HT-29 (cell line): ENCODE results near the gene HOXD4. TPM values are rescaled to one million over a fixed set of nuclear protein-coding genes. Genes with fewer than 3 reads are reported as not detected.
A peak's percentile ranks its signal among the peaks of the same experiment; 100 is the strongest.

ENCODE experiments used
- DNase-seq: peaks from one replicate; pipeline ENCODE4 v3.0.0-alpha.2; 2015; ENCODE audit warnings: low spot score
- total RNA-seq: library from RNA; depleted of rRNA; stranded (reverse); fragments of >200 nt; shearing (Covaris generic); gene quantifications from 2 replicates; pipeline ENCODE4 v1.2.3, GENCODE V29; 2014

HOXD4 gene
- total RNA-seq, 1 experiment from 2014 or later = not detected

DNA sequence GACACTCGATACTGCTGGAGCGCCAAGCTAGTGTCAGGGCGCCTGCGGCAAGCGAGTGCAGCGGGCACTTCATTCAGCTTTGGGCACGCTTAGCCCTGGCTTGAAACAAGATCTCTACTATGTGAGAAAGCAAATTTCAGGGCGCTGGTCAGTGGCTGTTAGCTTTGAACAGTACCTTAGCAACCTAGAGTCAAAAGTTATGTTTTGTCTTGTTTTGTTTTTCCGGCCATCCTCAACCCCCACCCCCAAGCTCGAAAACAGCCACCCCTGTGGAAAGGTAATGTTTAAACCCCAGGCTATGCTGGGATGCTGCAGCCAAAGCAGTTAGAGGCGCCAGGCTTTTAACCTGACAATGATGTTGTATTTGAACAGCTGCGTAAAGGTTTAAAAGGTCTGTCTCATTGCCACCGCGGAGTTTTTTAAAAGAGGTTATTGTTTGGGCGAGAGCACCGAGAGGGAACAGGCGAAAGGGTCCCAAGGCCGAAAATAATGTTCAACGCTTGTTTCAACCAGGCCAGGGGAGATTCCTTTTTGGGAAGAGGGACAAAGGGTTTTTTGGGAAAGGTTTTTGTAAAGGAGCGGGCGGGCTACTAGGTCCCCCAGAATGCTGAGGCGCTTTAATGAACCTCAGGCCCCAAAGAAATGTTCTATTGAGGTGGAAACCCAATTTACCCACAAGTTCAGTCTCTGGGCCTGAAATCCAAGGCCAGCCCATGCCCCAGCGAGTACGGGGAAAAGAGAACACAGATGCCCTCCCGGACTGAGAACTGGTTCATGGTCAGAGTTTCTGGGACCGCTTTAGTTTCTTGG is 37.0 kb upstream of the HOXD4 start:
- no peak for DNase-seq

- no peak for DNase-seq
Observed at GRCh38 chr2:176114930-176115625, 36.3 kb upstream of the HOXD4 start.

DNA sequence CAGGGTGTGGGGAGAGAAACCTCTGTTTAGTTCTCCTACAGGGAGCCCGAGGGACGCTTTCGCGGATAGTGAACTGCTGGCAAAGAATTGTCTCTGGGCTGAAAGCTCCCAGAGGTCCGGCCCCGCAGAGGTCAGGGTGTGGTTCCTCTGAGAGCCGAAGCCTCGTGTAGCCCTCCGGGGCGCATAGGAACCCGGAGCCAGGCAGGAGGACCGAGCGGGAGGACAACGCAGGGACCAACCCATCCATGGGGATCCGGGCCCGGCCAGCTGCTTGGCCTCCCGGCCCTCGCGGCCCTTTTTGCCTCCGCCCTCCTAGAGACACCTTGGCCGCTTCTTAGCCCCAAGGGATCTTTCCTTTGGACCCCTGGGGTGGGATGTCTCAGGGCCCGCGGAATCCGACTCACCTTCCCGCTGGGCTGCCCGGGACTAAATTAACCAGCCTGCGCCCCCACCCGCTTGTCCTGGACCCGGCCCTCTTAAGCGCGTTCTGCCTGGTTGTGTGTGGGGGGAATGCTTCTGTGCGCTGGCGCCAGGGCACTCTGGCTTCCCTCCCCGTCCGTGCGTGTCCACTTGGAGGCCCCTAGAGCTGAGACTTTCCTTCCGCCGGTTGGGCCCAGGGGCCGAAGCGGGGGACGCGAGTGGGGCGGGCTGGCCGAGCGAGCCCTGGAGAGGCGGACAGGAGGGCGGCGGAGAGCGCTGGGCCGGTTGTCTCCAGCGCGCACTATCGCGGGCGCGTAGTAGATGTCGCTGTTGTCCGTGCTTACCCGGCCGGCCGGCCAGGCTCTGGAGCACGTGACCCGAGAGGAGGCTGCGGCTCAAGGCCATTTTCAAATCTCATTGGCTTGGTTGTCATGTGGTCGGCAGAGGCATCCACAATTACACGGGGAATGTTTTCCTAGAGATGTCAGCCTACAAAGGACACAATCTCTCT is 35.2 kb upstream of the HOXD4 start, which contains the start of gene HOXD10:
Gene HOXD10, plus strand, starts transcription at position 896 of the 931 bp plus-strand sequence. CDS start 56 bp downstream, outside the sequence.
- DNase-seq = peak; percentile 20

GRCh38 chr2:176117162-176117822 is 34.1 kb upstream of the HOXD4 start:
- DNase-seq = no peak

DNA sequence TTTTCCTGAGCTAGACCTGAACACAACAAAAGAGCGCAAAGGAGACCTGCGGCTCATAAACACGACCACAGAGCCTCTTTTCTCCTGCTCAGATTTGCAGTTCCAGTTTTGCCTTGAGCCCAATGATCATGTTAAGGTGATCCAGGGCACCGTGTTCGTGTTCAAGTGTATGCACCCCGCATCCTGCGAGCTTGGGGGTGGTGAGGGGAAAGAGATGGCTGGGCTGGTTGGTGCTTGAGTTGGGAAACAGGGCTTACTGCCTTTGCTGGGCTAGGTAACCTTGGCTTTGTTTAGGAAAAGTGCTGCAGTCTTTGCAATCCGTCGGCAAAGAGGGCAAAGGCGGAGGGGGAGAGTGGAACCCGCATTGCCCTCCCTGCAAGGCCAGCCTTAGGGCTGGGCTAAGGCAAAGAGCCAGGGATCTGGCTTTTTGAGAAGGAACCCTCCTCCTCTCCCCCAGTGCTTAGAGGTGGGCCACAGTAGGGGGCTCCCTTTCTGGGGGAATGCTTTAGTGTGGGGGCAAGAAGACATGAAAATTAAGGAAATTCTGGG is 33.5 kb upstream of the HOXD4 start:
- DNase-seq = no peak

- no peak for DNase-seq
Observed at GRCh38 chr2:176118601-176119339, 32.6 kb upstream of the HOXD4 start.

GRCh38 chr2:176120364-176121189 is 30.8 kb upstream of the HOXD4 start:
- DNase-seq = no peak

- no peak for DNase-seq
Observed at GRCh38 chr2:176121190-176122051, 29.9 kb upstream of the HOXD4 start.

DNA sequence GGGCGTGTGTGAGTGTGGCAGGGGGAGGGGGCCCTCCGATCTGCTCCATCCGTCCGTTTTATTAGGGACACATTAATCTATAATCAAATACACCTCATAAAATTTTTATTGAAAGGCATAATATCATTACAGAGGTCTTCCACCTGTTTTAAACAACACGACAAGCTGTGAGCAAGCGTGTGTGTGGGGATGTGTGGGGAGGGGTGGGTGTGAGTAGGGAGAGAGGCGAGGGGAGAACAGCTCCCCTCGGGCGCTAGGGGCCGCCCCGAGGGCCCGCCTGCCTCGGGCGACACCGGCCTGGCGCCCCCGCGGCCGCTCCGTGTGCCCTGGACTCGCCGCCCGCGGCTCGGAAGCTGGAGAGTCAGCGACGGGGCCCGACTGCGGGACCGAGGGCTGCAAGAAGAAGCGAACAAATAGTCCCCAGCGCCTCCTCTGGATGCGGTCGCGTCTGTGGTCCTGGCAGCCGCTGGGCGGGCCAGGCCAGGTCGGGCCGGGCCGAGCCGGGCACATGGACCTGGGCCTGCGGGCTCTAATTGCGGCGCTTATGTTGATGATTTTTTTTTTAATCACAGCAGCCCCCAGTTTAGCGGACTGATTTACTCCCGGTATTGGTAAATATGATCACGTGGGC is 29.2 kb upstream of the HOXD4 start:
- DNase-seq = peak; percentile 37

DNA sequence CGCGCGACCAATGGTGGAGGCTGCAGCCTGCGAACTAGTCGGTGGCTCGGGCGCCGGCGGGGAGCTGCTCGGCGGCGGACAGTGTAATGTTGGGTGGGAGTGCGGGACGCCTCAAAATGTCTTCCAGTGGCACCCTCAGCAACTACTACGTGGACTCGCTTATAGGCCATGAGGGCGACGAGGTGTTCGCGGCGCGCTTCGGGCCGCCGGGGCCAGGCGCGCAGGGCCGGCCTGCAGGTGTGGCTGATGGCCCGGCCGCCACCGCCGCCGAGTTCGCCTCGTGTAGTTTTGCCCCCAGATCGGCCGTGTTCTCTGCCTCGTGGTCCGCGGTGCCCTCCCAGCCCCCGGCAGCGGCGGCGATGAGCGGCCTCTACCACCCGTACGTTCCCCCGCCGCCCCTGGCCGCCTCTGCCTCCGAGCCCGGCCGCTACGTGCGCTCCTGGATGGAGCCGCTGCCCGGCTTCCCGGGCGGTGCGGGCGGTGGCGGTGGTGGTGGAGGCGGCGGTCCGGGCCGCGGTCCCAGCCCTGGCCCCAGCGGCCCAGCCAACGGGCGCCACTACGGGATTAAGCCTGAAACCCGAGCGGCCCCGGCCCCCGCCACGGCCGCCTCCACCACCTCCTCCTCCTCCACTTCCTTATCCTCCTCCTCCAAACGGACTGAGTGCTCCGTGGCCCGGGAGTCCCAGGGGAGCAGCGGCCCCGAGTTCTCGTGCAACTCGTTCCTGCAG is 28.5 kb upstream of the HOXD4 start, which contains the start of gene HOXD9:
Gene HOXD9, plus strand, starts transcription at position 37 of the 728 bp plus-strand sequence. Its CDS starts 50 bp downstream, at position 87.
- DNase-seq = no peak

GRCh38 chr2:176123411-176124109 is 27.8 kb upstream of the HOXD4 start:
- no peak for DNase-seq

GRCh38 chr2:176124110-176124946 is 27.0 kb upstream of the HOXD4 start:
- DNase-seq = no peak

DNA sequence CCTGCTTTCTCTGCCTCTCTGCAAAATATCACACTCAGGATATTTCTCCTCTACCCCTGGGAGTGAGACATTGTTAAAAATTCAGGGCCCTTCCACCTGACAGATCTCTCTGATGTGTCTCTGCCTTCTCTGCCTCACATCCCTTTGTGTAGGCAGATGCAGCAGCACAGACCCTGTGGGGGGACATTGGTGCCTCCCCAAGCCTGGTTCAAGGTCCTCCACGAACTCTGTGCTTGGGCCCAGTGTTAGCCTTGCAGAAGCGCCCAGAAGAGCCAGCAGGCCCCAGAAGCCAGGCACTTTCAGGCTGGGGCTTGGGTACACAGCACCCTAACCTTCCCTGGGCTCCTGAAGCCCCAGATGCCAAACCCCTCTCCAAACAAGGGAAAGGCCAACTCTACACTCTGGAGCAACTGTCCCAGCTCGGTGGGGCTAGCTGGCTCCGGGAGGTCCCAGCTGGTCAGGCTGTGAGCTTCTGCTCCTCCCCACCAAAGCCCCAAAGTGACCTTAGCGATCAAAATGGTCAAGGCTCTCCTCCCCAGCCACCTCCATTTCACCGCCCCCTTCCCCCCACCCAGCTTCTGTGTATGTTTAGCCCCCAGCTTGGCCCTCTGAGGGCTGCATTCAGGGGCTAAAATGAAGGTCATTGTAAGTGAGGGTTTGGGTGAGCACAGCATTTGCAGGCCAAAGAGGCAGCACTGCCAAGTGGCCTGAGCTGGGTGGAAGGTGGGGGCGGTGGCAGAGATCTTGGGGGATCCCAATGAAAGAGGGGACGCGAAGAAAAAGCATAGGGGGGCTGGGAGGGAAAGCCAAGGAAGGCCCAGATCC is 26.2 kb upstream of the HOXD4 start:
- no peak for DNase-seq

DNA sequence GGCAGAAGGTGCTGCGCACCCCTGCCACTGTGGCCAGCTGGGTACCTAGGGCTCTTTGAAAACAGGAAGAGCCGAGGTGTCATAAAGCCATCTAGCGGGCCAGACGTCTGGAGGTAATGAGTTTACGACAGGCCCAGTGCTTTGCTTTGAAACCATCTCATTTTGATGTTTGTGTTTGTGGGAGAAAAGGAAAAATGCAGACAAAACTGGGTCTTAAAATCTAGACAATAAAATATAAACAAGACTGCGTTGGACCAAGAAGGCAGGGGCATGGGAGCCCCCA is 25.6 kb upstream of the HOXD4 start:
- DNase-seq = no peak
